Keratinocyte (primary cell): ENCODE results near the gene NPR1. TPM values are rescaled to one million over a fixed set of nuclear protein-coding genes. Genes with fewer than 3 reads are reported as not detected.
A peak's percentile ranks its signal among the peaks of the same experiment; 100 is the strongest.

Source experiments
- DNase-seq: peaks from one replicate; pipeline ENCODE4 v3.0.0-alpha.2; 2011; ENCODE audit warnings: low read depth, missing footprints, low spot score
- FAIRE-seq: peaks from 2 replicates; lab custom pipeline; 2011; peaks lifted over from hg19 to GRCh38; lab: Jason Lieb, UNC
- H2AFZ ChIP-seq: 2 replicates; pipeline ENCODE4 v1.6.0; 2012; ENCODE audit warnings: low read length, control low read depth, inconsistent platforms; ENCODE audit not compliant: control insufficient read depth
- H3K27ac ChIP-seq: 2 replicates; pipeline ENCODE4 v1.5.1; 2011; ENCODE audit warnings: low read length; ENCODE audit not compliant: control insufficient read depth, insufficient read depth
- H3K27me3 ChIP-seq: 3 replicates; pipeline ENCODE4 v1.6.0; 2011; ENCODE audit warnings: low read length; ENCODE audit not compliant: control insufficient read depth, insufficient read depth; ENCODE audit errors: extremely low read depth
- H3K36me3 ChIP-seq, 2 experiments: 2 replicates in 1 of 2; 3 replicates in 1 of 2; pipeline ENCODE4 v1.5.1; 2011; ENCODE audit warnings: low read length in 2 of 2, mild to moderate bottlenecking in 1 of 2; ENCODE audit not compliant: control insufficient read depth in 2 of 2, insufficient read depth in 2 of 2; ENCODE audit errors: extremely low read depth in 1 of 2
- H3K4me1 ChIP-seq: 3 replicates; pipeline ENCODE4 v1.5.1; 2011; ENCODE audit warnings: low read length; ENCODE audit not compliant: control insufficient read depth, insufficient read depth; ENCODE audit errors: extremely low read depth
- H3K4me2 ChIP-seq: 3 replicates; pipeline ENCODE4 v1.6.0; 2011; ENCODE audit warnings: low read depth, low read length; ENCODE audit not compliant: control insufficient read depth, insufficient read depth; ENCODE audit errors: extremely low read depth
- H3K4me3 ChIP-seq, 3 experiments: fragments of 200-600 bp in 1 of 3; sonication (generic) in 1 of 3; 2 replicates in 2 of 3; 3 replicates in 1 of 3; pipeline ENCODE4 v1.5.1; 2011 to 2016; ENCODE audit warnings: low read length in 3 of 3, mild to moderate bottlenecking in 3 of 3, control low read depth in 2 of 3, inconsistent platforms in 1 of 3, low read depth in 1 of 3, mixed read lengths in 1 of 3, mixed run types in 1 of 3, moderate library complexity in 1 of 3; ENCODE audit not compliant: control insufficient read depth in 2 of 3, insufficient read depth in 2 of 3; ENCODE audit errors: extremely low read depth in 1 of 3
- H3K79me2 ChIP-seq: 2 replicates; pipeline ENCODE4 v1.6.0; 2012; ENCODE audit warnings: low read length; ENCODE audit not compliant: control insufficient read depth, insufficient read depth
- H3K9ac ChIP-seq: 3 replicates; pipeline ENCODE4 v1.6.0; 2011; ENCODE audit warnings: low read length; ENCODE audit not compliant: control insufficient read depth, insufficient read depth; ENCODE audit errors: extremely low read depth
- H3K9me1 ChIP-seq: 3 replicates; pipeline ENCODE4 v1.6.0; 2011; ENCODE audit warnings: low read length; ENCODE audit not compliant: control insufficient read depth, insufficient read depth; ENCODE audit errors: extremely low read depth
- H3K9me3 ChIP-seq: 2 replicates; pipeline ENCODE4 v1.5.1; 2012; ENCODE audit warnings: low read depth, low read length; ENCODE audit not compliant: control insufficient read depth
- H4K20me1 ChIP-seq: 3 replicates; pipeline ENCODE4 v1.6.0; 2011; ENCODE audit warnings: low read length; ENCODE audit not compliant: control insufficient read depth, insufficient read depth; ENCODE audit errors: extremely low read depth
- EZH2 ChIP-seq: IDR thresholded peaks from one replicate; pipeline ENCODE4 v1.6.1; 2012; ENCODE audit warnings: inconsistent platforms, mild to moderate bottlenecking, low read length, moderate library complexity
- dilution Hi-C: fragments of 300-500 bp; cut with MboI; formaldehyde crosslinking; loops from one replicate; pipeline ENCODE4 v1.7.0; 2020; ENCODE audit warnings: low sequenced_read_pairs; ENCODE audit not compliant: extremely low pct_ligation_motif_present
- polyA minus RNA-seq, 3 experiments: library from RNA; depleted of rRNA, polyadenylated mRNA; stranded (reverse); fragments of >200 nt; gene quantifications; 1 replicate in 1 of 3; 2 replicates in 1 of 3; 3 replicates in 1 of 3; pipeline ENCODE4 v1.2.3, GENCODE V29; 2011
- polyA plus RNA-seq, 5 experiments: library from polyadenylated mRNA; depleted of rRNA in 3 of 5; stranded (reverse) in 3 of 5; stranded (forward) in 1 of 5; unstranded in 1 of 5; fragments of >200 nt; gene quantifications; 1 replicate in 1 of 5; 2 replicates in 3 of 5; 3 replicates in 1 of 5; pipeline versions ENCODE4 v1.2.1 to v1.2.3, GENCODE V29; 2011 to 2012; ENCODE audit warnings: missing spikeins in 2 of 5, low read depth in 1 of 5, low replicate concordance in 1 of 5
- TF ChIP-seq, protein P1 (sequence below), 3 experiments: IDR thresholded peaks in 1 of 3; conservative IDR thresholded peaks in 1 of 3; optimal IDR thresholded peaks in 1 of 3; 2 replicates in 2 of 3; 3 replicates in 1 of 3; pipeline versions ENCODE3 to v1.5.1; 2011; ENCODE audit warnings: low read length in 3 of 3, mild to moderate bottlenecking in 3 of 3, moderate library complexity in 2 of 3, control low read depth in 1 of 3, inconsistent platforms in 1 of 3; ENCODE audit not compliant: insufficient read depth in 2 of 3; ENCODE audit errors: extremely low read depth in 1 of 3

Gene NPR1
- not detected in 3 replicates for polyA plus RNA-seq
- not detected for polyA plus RNA-seq (2011; ENCODE audit: low read depth)
- polyA plus RNA-seq (2011; cell fraction: cytosol; rRNA removed): not detected in 2 replicates
- polyA plus RNA-seq (2011; cell fraction: nucleus; rRNA removed): 0.03 TPM in 1 of 2 replicates, not detected in the other
- polyA plus RNA-seq (2012; ENCODE audit: low replicate concordance): not detected in 2 replicates
- not detected in 3 replicates for polyA minus RNA-seq
- polyA minus RNA-seq (2011; cell fraction: cytosol; rRNA and poly(A)+ RNA removed): 0.96 TPM
- 0.23 and 0.32 TPM in 2 replicates for polyA minus RNA-seq (2011; cell fraction: nucleus; rRNA and poly(A)+ RNA removed)

- H3K36me3 ChIP-seq: no peaks in the 10 kb centered on the region
- H3K4me3 ChIP-seq: peak within 1 kb of the TSS; percentile 8 to 54 (median 48)
- peak within 1 kb of the TSS; percentile 74 for H3K4me2 ChIP-seq
- H3K27ac ChIP-seq: no peak within 1 kb of the TSS
- H4K20me1 ChIP-seq: no peaks in the 10 kb centered on the region
- peaks cover 42% of the 10 kb centered on the region for H3K27me3 ChIP-seq
- DNase-seq (no peak), FAIRE-seq (no peak)
- TF ChIP-seq EZH2: peak; percentile 89
- TF ChIP-seq, protein P1, sequence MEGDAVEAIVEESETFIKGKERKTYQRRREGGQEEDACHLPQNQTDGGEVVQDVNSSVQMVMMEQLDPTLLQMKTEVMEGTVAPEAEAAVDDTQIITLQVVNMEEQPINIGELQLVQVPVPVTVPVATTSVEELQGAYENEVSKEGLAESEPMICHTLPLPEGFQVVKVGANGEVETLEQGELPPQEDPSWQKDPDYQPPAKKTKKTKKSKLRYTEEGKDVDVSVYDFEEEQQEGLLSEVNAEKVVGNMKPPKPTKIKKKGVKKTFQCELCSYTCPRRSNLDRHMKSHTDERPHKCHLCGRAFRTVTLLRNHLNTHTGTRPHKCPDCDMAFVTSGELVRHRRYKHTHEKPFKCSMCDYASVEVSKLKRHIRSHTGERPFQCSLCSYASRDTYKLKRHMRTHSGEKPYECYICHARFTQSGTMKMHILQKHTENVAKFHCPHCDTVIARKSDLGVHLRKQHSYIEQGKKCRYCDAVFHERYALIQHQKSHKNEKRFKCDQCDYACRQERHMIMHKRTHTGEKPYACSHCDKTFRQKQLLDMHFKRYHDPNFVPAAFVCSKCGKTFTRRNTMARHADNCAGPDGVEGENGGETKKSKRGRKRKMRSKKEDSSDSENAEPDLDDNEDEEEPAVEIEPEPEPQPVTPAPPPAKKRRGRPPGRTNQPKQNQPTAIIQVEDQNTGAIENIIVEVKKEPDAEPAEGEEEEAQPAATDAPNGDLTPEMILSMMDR (optimal IDR thresholded peaks at IDR 0.05 in 1 of 3, IDR thresholded peaks at IDR 0.05 in 1 of 3, conservative IDR thresholded peaks at IDR 0.05 in 1 of 3; ENCODE audit: extremely low read depth in 1 of 3, insufficient read depth in 2 of 3, low read length in 3 of 3): no peak
- no peaks in the 10 kb centered on the region for H3K9me3 ChIP-seq
- H3K9me1 ChIP-seq: no peaks in the 10 kb centered on the region
- H3K9ac ChIP-seq: no peak within 1 kb of the TSS
- dilution Hi-C loops: no loop called here
- peaks cover 9% of the 10 kb centered on the region for H3K4me1 ChIP-seq
- H2AFZ ChIP-seq: peak within 1 kb of the TSS; percentile 56
- no peaks in the 10 kb centered on the region for H3K79me2 ChIP-seq
These were observed at the start of gene NPR1 for GRCh38 chr1:153678519-153679336. Gene NPR1 (plus strand): TSS chr1:153678688. CDS start chr1:153679109, 421 bp downstream.

- TF ChIP-seq, protein P1 (optimal IDR thresholded peaks at IDR 0.05 in 1 of 3, IDR thresholded peaks at IDR 0.05 in 1 of 3, conservative IDR thresholded peaks at IDR 0.05 in 1 of 3; ENCODE audit: extremely low read depth in 1 of 3, insufficient read depth in 2 of 3, low read length in 3 of 3): no peak
- no peak for TF ChIP-seq EZH2
- Histone ChIP-seq H3K9ac (no peak overlapping the region), H2AFZ (no peak overlapping the region), H3K4me1 (peaks cover 25% of the 10 kb centered on the region), H3K79me2 (peaks cover 20% of the 10 kb centered on the region), H3K9me3 (no peaks in the 10 kb centered on the region), H3K4me3 (no peak overlapping the region), H3K27me3 (no peaks in the 10 kb centered on the region), H3K9me1 (peaks cover 6% of the 10 kb centered on the region), H3K36me3 (peaks cover 7 to 15% of the 10 kb centered on the region in 2 experiments), H4K20me1 (no peaks in the 10 kb centered on the region), H3K27ac (no peak overlapping the region), H3K4me2 (no peak overlapping the region)
- FAIRE-seq (no peak), DNase-seq (no peak)
- dilution Hi-C loops: no loop called here
These were observed 49.2 kb upstream of the NPR1 start for GRCh38 chr1:153629343-153629665.
